WTC11 (cell line): ENCODE results near the gene EDARADD. TPM values are rescaled to one million over a fixed set of nuclear protein-coding genes. Genes with fewer than 3 reads are reported as not detected.

ENCODE experiments used
- ATAC-seq: fragments of 200-7000 bp; cut with Tn5 transposase; 2 replicates; pipeline ENCODE4 v1.10.0; 2021; ENCODE audit warnings: mild to moderate bottlenecking, moderate library complexity
- CTCF ChIA-PET: fragments of 300-600 bp; sonication (Branson Sonifier 250); formaldehyde crosslinking; loops from one replicate; lab custom pipeline; 2021; ENCODE audit warnings: antibody characterized with exemption; lab: Charles Lee
- POLR2A ChIA-PET: fragments of 350-600 bp; sonication (Branson Sonifier 250); formaldehyde crosslinking; loops from one replicate; lab custom pipeline; 2021; ENCODE audit warnings: antibody characterized with exemption; lab: Charles Lee
- DNase-seq: peaks from one replicate; pipeline ENCODE4 v3.0.0; 2021; ENCODE audit warnings: low spot score
- H3K27ac Mint-ChIP-seq: 2 replicates; pipeline ENCODE4 v1.8.0; 2021; ENCODE audit warnings: mixed read lengths
- H3K27me3 Mint-ChIP-seq: 2 replicates; pipeline ENCODE4 v1.8.0; 2021; ENCODE audit warnings: low read depth, mild to moderate bottlenecking, moderate library complexity, mixed read lengths
- H3K36me3 Mint-ChIP-seq: 2 replicates; pipeline ENCODE4 v1.8.0; 2021; ENCODE audit warnings: mixed read lengths
- H3K4me1 Mint-ChIP-seq: 2 replicates; pipeline ENCODE4 v1.8.0; 2022; ENCODE audit warnings: mixed read lengths
- H3K4me3 Mint-ChIP-seq: 2 replicates; pipeline ENCODE4 v1.8.0; 2021; ENCODE audit warnings: mild to moderate bottlenecking, moderate library complexity, mixed read lengths
- H3K9me3 Mint-ChIP-seq: 2 replicates; pipeline ENCODE4 v1.8.0; 2021; ENCODE audit warnings: mixed read lengths
- E2F4 ChIP-seq: sonication (generic); formaldehyde crosslinking; IDR thresholded peaks from 2 replicates; pipeline ENCODE4 v1.8.1; 2022; ENCODE audit warnings: low read depth, mild to moderate bottlenecking, moderate library complexity, missing genetic modification reagents, borderline replicate concordance
- ELF4 ChIP-seq: sonication (generic); formaldehyde crosslinking; IDR thresholded peaks from 2 replicates; pipeline ENCODE4 v1.8.1; 2022; ENCODE audit warnings: low read depth, mild to moderate bottlenecking, moderate library complexity, missing genetic modification reagents
- FOXP1 ChIP-seq: sonication (generic); formaldehyde crosslinking; IDR thresholded peaks from 2 replicates; pipeline ENCODE4 v1.8.0; 2022; ENCODE audit warnings: missing genetic modification reagents, mild to moderate bottlenecking, moderate library complexity, borderline replicate concordance
- GRHL2 ChIP-seq: fragments of 250-450 bp; sonication (Bioruptor Pico); IDR thresholded peaks from 2 replicates; pipeline ENCODE4 v1.8.0; 2022; ENCODE audit warnings: mild to moderate bottlenecking, moderate library complexity; ENCODE audit not compliant: insufficient replicate concordance, severe bottlenecking
- GTF2I ChIP-seq: fragments of 250-450 bp; sonication (Bioruptor Pico); conservative IDR thresholded peaks from 2 replicates; pipeline ENCODE4 v1.4.0; 2021; ENCODE audit warnings: mild to moderate bottlenecking
- IRF1 ChIP-seq: sonication (generic); formaldehyde crosslinking; IDR thresholded peaks from 2 replicates; pipeline ENCODE4 v1.8.0; 2023; ENCODE audit warnings: missing genetic modification reagents
- IRF2 ChIP-seq: sonication (generic); formaldehyde crosslinking; IDR thresholded peaks from 2 replicates; pipeline ENCODE4 v1.8.0; 2022; ENCODE audit warnings: low read depth, missing genetic modification reagents, borderline replicate concordance
- JUN ChIP-seq: sonication (generic); formaldehyde crosslinking; IDR thresholded peaks from 2 replicates; pipeline ENCODE4 v1.8.0; 2023; ENCODE audit warnings: mild to moderate bottlenecking, missing genetic modification reagents
- NFYB ChIP-seq: sonication (generic); formaldehyde crosslinking; conservative IDR thresholded peaks from 2 replicates; pipeline ENCODE4 v1.8.0; 2022; ENCODE audit warnings: low read depth, missing genetic modification reagents
- NR3C1 ChIP-seq: sonication (generic); formaldehyde crosslinking; conservative IDR thresholded peaks from 2 replicates; pipeline ENCODE4 v1.8.1; 2023; ENCODE audit warnings: low read depth, mild to moderate bottlenecking, missing genetic modification reagents
- RELA ChIP-seq: sonication (generic); formaldehyde crosslinking; IDR thresholded peaks from 2 replicates; pipeline ENCODE4 v1.8.1; 2022; ENCODE audit warnings: missing genetic modification reagents, mild to moderate bottlenecking, borderline replicate concordance
- RORB ChIP-seq: fragments of 250-450 bp; sonication (Bioruptor Pico); IDR thresholded peaks from 2 replicates; pipeline ENCODE4 v1.9.0; 2021; ENCODE audit warnings: mild to moderate bottlenecking
- STAT6 ChIP-seq: sonication (generic); formaldehyde crosslinking; conservative IDR thresholded peaks from 2 replicates; pipeline ENCODE4 v1.8.1; 2023; ENCODE audit warnings: mild to moderate bottlenecking, low read depth, missing genetic modification reagents, moderate library complexity
- TEAD1 ChIP-seq: sonication (generic); formaldehyde crosslinking; IDR thresholded peaks from 2 replicates; pipeline ENCODE4 v1.8.0; 2022; ENCODE audit warnings: mild to moderate bottlenecking, missing genetic modification reagents
- total RNA-seq: library from RNA; stranded (reverse); gene quantifications from 3 replicates; pipeline ENCODE4 v1.2.3, GENCODE V29; 2021
- TF ChIP-seq, protein P1 (sequence below): sonication (generic); formaldehyde crosslinking; IDR thresholded peaks from 2 replicates; pipeline ENCODE4 v1.8.0; 2023; ENCODE audit warnings: mild to moderate bottlenecking, missing genetic modification reagents
- TF ChIP-seq, protein P2 (sequence below): sonication (generic); formaldehyde crosslinking; IDR thresholded peaks from 2 replicates; pipeline ENCODE4 v1.8.1; 2023; ENCODE audit warnings: mild to moderate bottlenecking, missing genetic modification reagents
- TF ChIP-seq, protein P3 (sequence below): fragments of 250-450 bp; sonication (Bioruptor Pico); IDR thresholded peaks from 2 replicates; pipeline ENCODE4 v2.1.2; 2022; ENCODE audit warnings: mild to moderate bottlenecking, moderate library complexity

Gene EDARADD
- total RNA-seq, 1 experiment from 2014 or later: 5.0 TPM

GRCh38 chr1:236401698-236402097 is 7.6 kb downstream of the EDARADD start:
- no peak for TF ChIP-seq TEAD1 (CRISPR knock-in tag)
- TF ChIP-seq RELA (CRISPR knock-in tag): no peak
- no peak for TF ChIP-seq JUN (CRISPR knock-in tag)
- no peak for TF ChIP-seq ELF4 (CRISPR knock-in tag)
- no peak for TF ChIP-seq RORB (CRISPR knock-in tag)
- no peak for TF ChIP-seq IRF1 (CRISPR knock-in tag)
- no peak for TF ChIP-seq NFYB (CRISPR knock-in tag)
- no peak for TF ChIP-seq IRF2 (CRISPR knock-in tag)
- TF ChIP-seq, protein P1, sequence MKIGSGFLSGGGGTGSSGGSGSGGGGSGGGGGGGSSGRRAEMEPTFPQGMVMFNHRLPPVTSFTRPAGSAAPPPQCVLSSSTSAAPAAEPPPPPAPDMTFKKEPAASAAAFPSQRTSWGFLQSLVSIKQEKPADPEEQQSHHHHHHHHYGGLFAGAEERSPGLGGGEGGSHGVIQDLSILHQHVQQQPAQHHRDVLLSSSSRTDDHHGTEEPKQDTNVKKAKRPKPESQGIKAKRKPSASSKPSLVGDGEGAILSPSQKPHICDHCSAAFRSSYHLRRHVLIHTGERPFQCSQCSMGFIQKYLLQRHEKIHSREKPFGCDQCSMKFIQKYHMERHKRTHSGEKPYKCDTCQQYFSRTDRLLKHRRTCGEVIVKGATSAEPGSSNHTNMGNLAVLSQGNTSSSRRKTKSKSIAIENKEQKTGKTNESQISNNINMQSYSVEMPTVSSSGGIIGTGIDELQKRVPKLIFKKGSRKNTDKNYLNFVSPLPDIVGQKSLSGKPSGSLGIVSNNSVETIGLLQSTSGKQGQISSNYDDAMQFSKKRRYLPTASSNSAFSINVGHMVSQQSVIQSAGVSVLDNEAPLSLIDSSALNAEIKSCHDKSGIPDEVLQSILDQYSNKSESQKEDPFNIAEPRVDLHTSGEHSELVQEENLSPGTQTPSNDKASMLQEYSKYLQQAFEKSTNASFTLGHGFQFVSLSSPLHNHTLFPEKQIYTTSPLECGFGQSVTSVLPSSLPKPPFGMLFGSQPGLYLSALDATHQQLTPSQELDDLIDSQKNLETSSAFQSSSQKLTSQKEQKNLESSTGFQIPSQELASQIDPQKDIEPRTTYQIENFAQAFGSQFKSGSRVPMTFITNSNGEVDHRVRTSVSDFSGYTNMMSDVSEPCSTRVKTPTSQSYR (CRISPR knock-in tag): no peak
- TF ChIP-seq E2F4 (CRISPR knock-in tag): no peak
- TF ChIP-seq GTF2I (CRISPR knock-in tag): no peak
- TF ChIP-seq STAT6 (CRISPR knock-in tag): no peak
- TF ChIP-seq, protein P2, sequence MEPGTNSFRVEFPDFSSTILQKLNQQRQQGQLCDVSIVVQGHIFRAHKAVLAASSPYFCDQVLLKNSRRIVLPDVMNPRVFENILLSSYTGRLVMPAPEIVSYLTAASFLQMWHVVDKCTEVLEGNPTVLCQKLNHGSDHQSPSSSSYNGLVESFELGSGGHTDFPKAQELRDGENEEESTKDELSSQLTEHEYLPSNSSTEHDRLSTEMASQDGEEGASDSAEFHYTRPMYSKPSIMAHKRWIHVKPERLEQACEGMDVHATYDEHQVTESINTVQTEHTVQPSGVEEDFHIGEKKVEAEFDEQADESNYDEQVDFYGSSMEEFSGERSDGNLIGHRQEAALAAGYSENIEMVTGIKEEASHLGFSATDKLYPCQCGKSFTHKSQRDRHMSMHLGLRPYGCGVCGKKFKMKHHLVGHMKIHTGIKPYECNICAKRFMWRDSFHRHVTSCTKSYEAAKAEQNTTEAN (CRISPR knock-in tag): no peak
- no peak for TF ChIP-seq GRHL2
- TF ChIP-seq, protein P3, sequence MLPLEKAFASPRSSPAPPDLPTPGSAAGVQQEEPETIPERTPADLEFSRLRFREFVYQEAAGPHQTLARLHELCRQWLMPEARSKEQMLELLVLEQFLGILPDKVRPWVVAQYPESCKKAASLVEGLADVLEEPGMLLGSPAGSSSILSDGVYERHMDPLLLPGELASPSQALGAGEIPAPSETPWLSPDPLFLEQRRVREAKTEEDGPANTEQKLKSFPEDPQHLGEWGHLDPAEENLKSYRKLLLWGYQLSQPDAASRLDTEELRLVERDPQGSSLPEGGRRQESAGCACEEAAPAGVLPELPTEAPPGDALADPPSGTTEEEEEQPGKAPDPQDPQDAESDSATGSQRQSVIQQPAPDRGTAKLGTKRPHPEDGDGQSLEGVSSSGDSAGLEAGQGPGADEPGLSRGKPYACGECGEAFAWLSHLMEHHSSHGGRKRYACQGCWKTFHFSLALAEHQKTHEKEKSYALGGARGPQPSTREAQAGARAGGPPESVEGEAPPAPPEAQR: no peak
- TF ChIP-seq NR3C1 (CRISPR knock-in tag): no peak
- TF ChIP-seq FOXP1 (CRISPR knock-in tag): no peak
- ATAC-seq (no peak), DNase-seq (no peak)
- Mint-ChIP-seq H3K27me3 (peaks cover 4% of the 10 kb centered on the region), H3K27ac (no peak overlapping the region), H3K4me3 (no peak overlapping the region), H3K4me1 (peaks cover 17% of the 10 kb centered on the region), H3K36me3 (no peaks in the 10 kb centered on the region), H3K9me3 (no peaks in the 10 kb centered on the region)
- CTCF ChIA-PET: no interaction called here
- POLR2A ChIA-PET: no interaction called here
